ENCODE measurements around the gene COL6A2. TPM values are rescaled to one million over a fixed set of nuclear protein-coding genes. Genes with fewer than 3 reads are reported as not detected.
A peak's percentile ranks its signal among the peaks of the same experiment; 100 is the strongest.

COL6A2 gene
- polyA plus RNA-seq, 3 donors: 0.01 TPM; not detected in 2

GRCh38 chr21:46054451-46054881 lies 43.4 kb upstream of the COL6A2 start:
- Histone ChIP-seq H3K4me1 (ENCODE audit: control insufficient read depth in 1 of 2, insufficient read depth in 2 of 2, low read length in 2 of 2) (no peaks in the 10 kb centered on the region), H3K27me3 (ENCODE audit: control insufficient read depth in 2 of 2, insufficient read depth in 2 of 2, low read length in 2 of 2) (peaks cover 0 to 24% of the 10 kb centered on the region in 2 donors), H3K27ac (ENCODE audit: low read depth in 1 of 2, low read length in 2 of 2) (no peak overlapping the region), H3K4me3 (replicated peaks in 1 of 3; ENCODE audit: low read depth in 2 of 3, low read length in 3 of 3) (no peak overlapping the region), H2AFZ (ENCODE audit: insufficient read depth, low read depth, low read length, poor library complexity, severe bottlenecking) (no peak overlapping the region), H3K9me3 (replicated peaks in 1 of 2; ENCODE audit: control insufficient read depth in 1 of 2, insufficient read depth in 1 of 2, low read length in 2 of 2) (peaks cover 5 to 12% of the 10 kb centered on the region in 2 donors), H4K20me1 (ENCODE audit: insufficient read depth, low read length) (no peaks in the 10 kb centered on the region), H3K9ac (ENCODE audit: insufficient read depth, low read length, poor library complexity, severe bottlenecking) (no peak overlapping the region), H3K4me2 (replicated peaks; ENCODE audit: extremely low read depth, low read length, poor library complexity, severe bottlenecking) (no peak overlapping the region), H3K79me2 (ENCODE audit: insufficient read depth, low read length) (no peaks in the 10 kb centered on the region), H3K36me3 (replicated peaks in 1 of 2; ENCODE audit: control insufficient read depth in 1 of 2, insufficient read depth in 2 of 2, low read length in 2 of 2) (no peaks in the 10 kb centered on the region)
- DNase-seq: no peak
- intact Hi-C loops (cut with micrococcal nuclease): no loop called here
- H3K4me3 Mint-ChIP-seq: no peak overlapping the region
- peaks cover 27 to 30% (median 30%) of the 10 kb centered on the region in 3 donors for H3K27me3 Mint-ChIP-seq (ENCODE audit: low read depth in 3 of 3)
- peaks cover 2% of the 10 kb centered on the region for H3K4me1 Mint-ChIP-seq
- H3K9me3 Mint-ChIP-seq: peaks cover 11 to 28% (median 15%) of the 10 kb centered on the region in 7 donors
- 93% methylated on average over 10 of the region's 12 CpGs for WGBS (ENCODE audit: insufficient coverage)
- no peak overlapping the region for H3K27ac Mint-ChIP-seq
- TF ChIP-seq CTCF (IDR thresholded peaks at IDR 0.05): no peak
- no peaks in the 10 kb centered on the region for H3K36me3 Mint-ChIP-seq

GRCh38 chr21:46055863-46056281 lies 42.0 kb upstream of the COL6A2 start:
- no peak for DNase-seq
- H3K79me2 ChIP-seq (ENCODE audit: insufficient read depth, low read length): no peaks in the 10 kb centered on the region
- H3K9ac ChIP-seq (ENCODE audit: insufficient read depth, low read length, poor library complexity, severe bottlenecking): no peak overlapping the region
- H2AFZ ChIP-seq (ENCODE audit: insufficient read depth, low read depth, low read length, poor library complexity, severe bottlenecking): no peak overlapping the region
- H3K4me1 Mint-ChIP-seq: peaks cover 2% of the 10 kb centered on the region
- H3K9me3 Mint-ChIP-seq: peaks cover 17 to 38% (median 20%) of the 10 kb centered on the region in 7 donors
- H3K27ac Mint-ChIP-seq: no peak overlapping the region
- H3K4me2 ChIP-seq (replicated peaks; ENCODE audit: extremely low read depth, low read length, poor library complexity, severe bottlenecking): no peak overlapping the region
- no peak overlapping the region for H3K27ac ChIP-seq (ENCODE audit: low read depth in 1 of 2, low read length in 2 of 2)
- H3K4me3 ChIP-seq (replicated peaks in 1 of 3; ENCODE audit: low read depth in 2 of 3, low read length in 3 of 3): no peak overlapping the region
- WGBS (ENCODE audit: insufficient coverage): 93% methylated on average over 23 of the region's 23 CpGs
- no peaks in the 10 kb centered on the region for H3K36me3 Mint-ChIP-seq
- TF ChIP-seq CTCF (IDR thresholded peaks at IDR 0.05): no peak
- peak overlapping the region in 1 of 2 donors; percentile 65 for H3K4me3 Mint-ChIP-seq
- H4K20me1 ChIP-seq (ENCODE audit: insufficient read depth, low read length): no peaks in the 10 kb centered on the region
- intact Hi-C loops (cut with micrococcal nuclease): no loop called here
- peaks cover 5 to 6% of the 10 kb centered on the region in 2 donors for H3K9me3 ChIP-seq (replicated peaks in 1 of 2; ENCODE audit: control insufficient read depth in 1 of 2, insufficient read depth in 1 of 2, low read length in 2 of 2)
- no peaks in the 10 kb centered on the region for H3K36me3 ChIP-seq (replicated peaks in 1 of 2; ENCODE audit: control insufficient read depth in 1 of 2, insufficient read depth in 2 of 2, low read length in 2 of 2)
- peaks cover 0 to 24% of the 10 kb centered on the region in 2 donors for H3K27me3 ChIP-seq (ENCODE audit: control insufficient read depth in 2 of 2, insufficient read depth in 2 of 2, low read length in 2 of 2)
- H3K27me3 Mint-ChIP-seq (ENCODE audit: low read depth in 3 of 3): peaks cover 30 to 38% (median 33%) of the 10 kb centered on the region in 3 donors
- H3K4me1 ChIP-seq (ENCODE audit: control insufficient read depth in 1 of 2, insufficient read depth in 2 of 2, low read length in 2 of 2): no peaks in the 10 kb centered on the region

Data from CD14-positive monocyte (primary cell).